Measurements from ENCODE around the gene FREM1.

The FREM1 gene

DNA sequence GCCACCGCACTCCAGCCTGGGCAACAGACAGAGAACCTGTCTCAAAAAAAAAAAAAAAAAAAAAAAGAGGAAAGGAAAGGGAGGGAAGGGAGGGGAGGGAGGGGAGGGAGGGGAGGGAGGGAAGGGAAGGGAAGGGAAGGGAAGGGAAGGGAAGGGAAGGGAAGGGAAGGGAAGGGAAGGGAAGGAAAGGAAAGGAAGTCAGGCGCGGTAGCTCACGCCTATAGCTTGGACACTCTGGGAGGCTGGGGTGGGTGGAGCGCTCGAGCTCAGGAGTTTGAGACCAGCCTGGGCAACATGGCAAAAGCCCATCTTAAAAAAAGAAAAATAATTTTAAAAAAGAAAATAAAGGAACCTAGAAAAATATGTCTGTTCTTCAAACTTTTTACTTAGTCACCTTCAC, 131.7 kb downstream of the FREM1 start:
- Histone ChIP-seq H3K4me1 (ENCODE audit: control insufficient read depth, insufficient read depth, low read length) (no peaks in the 10 kb centered on the region), H3K27me3 (ENCODE audit: control insufficient read depth, insufficient read depth, low read length, poor library complexity, severe bottlenecking) (no peaks in the 10 kb centered on the region), H3K36me3 (ENCODE audit: control insufficient read depth, insufficient read depth, low read length) (no peaks in the 10 kb centered on the region), H3K27ac (ENCODE audit: insufficient read depth, low read depth, low read length, poor library complexity, severe bottlenecking) (no peak overlapping the region), H3K9me3 (ENCODE audit: control insufficient read depth, low read length) (no peaks in the 10 kb centered on the region), H3K4me3 (ENCODE audit: insufficient read depth, low read depth, low read length) (no peak overlapping the region)
- 95 to 98% methylated on average over 4 of the region's 6 CpGs for WGBS, 2 experiments

DNA sequence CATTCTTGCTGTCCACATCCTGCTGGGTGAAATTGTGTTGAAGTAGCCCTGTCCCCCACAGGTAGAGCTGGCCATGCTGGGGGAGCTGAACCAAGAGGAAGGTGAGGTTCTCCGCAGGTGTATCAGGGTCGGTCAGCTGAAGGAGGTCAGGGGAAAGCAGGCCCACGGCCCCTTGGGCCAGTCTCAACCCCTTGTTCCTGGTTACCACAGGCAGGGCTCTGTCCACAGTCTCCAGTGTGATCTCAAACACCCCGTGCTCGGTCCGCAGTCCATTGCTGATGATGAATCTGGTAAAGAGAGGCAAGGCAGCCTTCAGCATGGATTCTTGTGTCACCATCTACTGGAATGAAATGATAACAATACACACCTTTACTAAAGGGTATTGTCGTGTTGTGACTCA, 134.3 kb downstream of the FREM1 start:
- no peaks in the 10 kb centered on the region for H3K9me3 ChIP-seq (ENCODE audit: control insufficient read depth, low read length)

DNA sequence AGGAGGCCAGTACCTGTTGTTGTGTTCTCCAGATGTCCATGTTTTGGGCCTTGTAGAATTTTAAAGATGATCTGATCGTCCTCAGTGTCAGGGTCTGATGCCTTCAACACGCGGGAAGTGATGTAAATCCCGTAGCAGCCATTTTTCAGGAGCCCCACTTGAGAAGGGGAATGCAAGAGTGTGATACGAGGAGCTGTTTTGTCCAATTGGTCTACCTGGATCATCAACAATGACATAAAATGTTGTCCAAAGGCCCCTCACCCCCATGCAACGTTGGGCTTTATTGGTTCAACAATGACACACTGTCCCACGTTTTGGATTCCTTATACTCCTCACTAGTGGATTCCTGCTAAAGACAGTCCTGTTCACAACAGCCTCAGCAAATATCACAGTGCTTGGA, 139.6 kb downstream of the FREM1 start:
- H3K9me3 ChIP-seq (ENCODE audit: control insufficient read depth, low read length), result no peaks in the 10 kb centered on the region
- no peaks in the 10 kb centered on the region for H3K36me3 ChIP-seq (ENCODE audit: control insufficient read depth, insufficient read depth, low read length)
- no peaks in the 10 kb centered on the region for H3K4me1 ChIP-seq (ENCODE audit: control insufficient read depth, insufficient read depth, low read length)
- H3K27ac ChIP-seq (ENCODE audit: insufficient read depth, low read depth, low read length, poor library complexity, severe bottlenecking), result no peak overlapping the region
- 89 to 92% methylated on average over 7 of the region's 7 CpGs for WGBS, 2 experiments
- H3K4me3 ChIP-seq (ENCODE audit: insufficient read depth, low read depth, low read length), result no peak overlapping the region
- H3K27me3 ChIP-seq (ENCODE audit: control insufficient read depth, insufficient read depth, low read length, poor library complexity, severe bottlenecking), result no peaks in the 10 kb centered on the region

More for the DNA sequence above, 134.3 kb downstream of the FREM1 start:
- H3K4me3 ChIP-seq (ENCODE audit: insufficient read depth, low read depth, low read length), result no peak overlapping the region
- H3K36me3 ChIP-seq (ENCODE audit: control insufficient read depth, insufficient read depth, low read length), result no peaks in the 10 kb centered on the region
- H3K4me1 ChIP-seq (ENCODE audit: control insufficient read depth, insufficient read depth, low read length), result no peaks in the 10 kb centered on the region
- H3K27me3 ChIP-seq (ENCODE audit: control insufficient read depth, insufficient read depth, low read length, poor library complexity, severe bottlenecking), result no peaks in the 10 kb centered on the region
- WGBS, 2 experiments, result 88 to 90% methylated on average over 7 of the region's 7 CpGs
- no peak overlapping the region for H3K27ac ChIP-seq (ENCODE audit: insufficient read depth, low read depth, low read length, poor library complexity, severe bottlenecking)

DNA sequence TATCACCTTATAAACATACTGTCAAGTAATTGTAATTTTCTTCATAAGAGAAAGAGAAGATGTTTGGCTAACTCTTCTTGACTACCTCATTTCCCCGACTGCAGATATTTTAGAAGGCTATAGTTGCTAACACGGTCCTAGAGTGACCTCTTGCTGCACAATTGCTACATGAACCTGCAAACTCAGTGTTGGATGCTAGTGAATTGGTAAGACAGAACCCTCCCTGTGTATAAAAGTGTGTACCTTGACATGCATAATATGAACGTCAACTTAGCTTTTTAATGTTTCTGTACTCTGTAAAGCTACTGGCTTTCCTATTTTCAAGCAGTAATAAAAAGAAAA, 141.0 kb downstream of the FREM1 start:
- 44 to 52% methylated on average over 3 of the region's 3 CpGs for WGBS, 2 experiments
- H3K4me3 ChIP-seq (ENCODE audit: insufficient read depth, low read depth, low read length), result no peak overlapping the region
- H3K27me3 ChIP-seq (ENCODE audit: control insufficient read depth, insufficient read depth, low read length, poor library complexity, severe bottlenecking), result no peaks in the 10 kb centered on the region
- no peaks in the 10 kb centered on the region for H3K9me3 ChIP-seq (ENCODE audit: control insufficient read depth, low read length)
- no peaks in the 10 kb centered on the region for H3K36me3 ChIP-seq (ENCODE audit: control insufficient read depth, insufficient read depth, low read length)
- no peaks in the 10 kb centered on the region for H3K4me1 ChIP-seq (ENCODE audit: control insufficient read depth, insufficient read depth, low read length)
- H3K27ac ChIP-seq (ENCODE audit: insufficient read depth, low read depth, low read length, poor library complexity, severe bottlenecking), result no peak overlapping the region

DNA sequence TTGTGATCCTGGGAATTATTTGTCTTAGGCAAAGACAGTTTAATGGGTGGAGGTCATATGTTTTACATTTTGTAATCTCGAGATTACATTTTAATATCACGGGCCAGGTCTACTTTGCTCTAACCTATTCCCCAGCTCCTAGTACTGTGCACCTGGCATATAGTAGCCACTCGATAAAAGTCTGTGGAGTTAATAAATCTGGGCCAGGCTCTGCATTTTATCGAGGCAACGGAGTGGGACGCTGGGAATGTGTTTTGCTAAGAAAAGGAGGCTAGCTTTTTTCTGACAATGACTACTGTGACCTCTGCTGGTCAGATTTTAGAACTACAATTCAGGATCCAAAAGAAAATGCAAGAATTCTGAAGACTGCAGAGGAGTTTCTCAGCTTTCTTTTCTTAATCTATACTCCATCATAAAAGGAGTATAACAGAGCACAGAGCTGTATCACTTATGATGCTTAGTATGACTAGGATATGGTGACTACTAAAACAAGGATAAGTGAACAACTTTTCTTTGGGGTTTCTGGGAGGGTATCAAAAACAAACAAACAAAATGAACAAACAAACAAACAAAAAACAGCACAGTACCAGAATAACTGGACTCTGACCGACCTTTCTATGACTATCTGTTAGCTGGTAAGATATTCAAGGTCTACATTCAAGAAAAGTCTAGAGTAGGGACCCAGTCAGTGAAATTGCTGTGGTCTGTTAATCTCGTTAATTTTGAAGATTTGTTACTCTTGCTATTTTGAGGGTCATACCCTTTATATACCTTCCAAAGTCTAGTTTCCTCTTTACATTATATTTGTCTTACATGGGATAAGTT, 141.6 kb downstream of the FREM1 start:
- Histone ChIP-seq H3K27ac (ENCODE audit: insufficient read depth, low read depth, low read length, poor library complexity, severe bottlenecking) (no peak overlapping the region), H3K27me3 (ENCODE audit: control insufficient read depth, insufficient read depth, low read length, poor library complexity, severe bottlenecking) (no peaks in the 10 kb centered on the region), H3K4me1 (ENCODE audit: control insufficient read depth, insufficient read depth, low read length) (no peaks in the 10 kb centered on the region), H3K4me3 (ENCODE audit: insufficient read depth, low read depth, low read length) (no peak overlapping the region), H3K36me3 (ENCODE audit: control insufficient read depth, insufficient read depth, low read length) (no peaks in the 10 kb centered on the region), H3K9me3 (ENCODE audit: control insufficient read depth, low read length) (no peaks in the 10 kb centered on the region)
- WGBS, 2 experiments, result 34 to 48% methylated on average over 7 to 8 of the region's 8 CpGs

DNA sequence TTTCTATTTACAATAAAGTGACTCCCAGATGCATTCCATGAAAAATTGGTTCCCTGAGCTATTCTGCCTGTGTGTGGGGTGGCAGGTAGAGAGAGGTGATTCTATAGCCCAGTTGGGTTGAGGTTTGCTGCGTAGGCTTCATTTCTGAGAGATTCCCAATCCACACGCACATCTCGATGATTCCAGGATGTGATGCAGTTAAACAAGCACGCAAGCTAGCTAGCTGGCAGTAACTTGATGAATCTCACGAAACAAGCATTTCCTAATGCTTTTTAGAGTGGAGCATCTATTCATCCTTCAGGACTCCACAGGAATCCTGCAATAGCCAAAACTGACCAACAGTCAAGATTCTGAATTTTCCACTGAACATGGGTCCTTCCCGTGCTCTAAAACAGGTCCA, 143.9 kb downstream of the FREM1 start:
- WGBS, 2 experiments, result 93 to 94% methylated on average over 6 of the region's 6 CpGs
- H3K27me3 ChIP-seq (ENCODE audit: control insufficient read depth, insufficient read depth, low read length, poor library complexity, severe bottlenecking), result no peaks in the 10 kb centered on the region
- H3K4me1 ChIP-seq (ENCODE audit: control insufficient read depth, insufficient read depth, low read length), result no peaks in the 10 kb centered on the region

DNA sequence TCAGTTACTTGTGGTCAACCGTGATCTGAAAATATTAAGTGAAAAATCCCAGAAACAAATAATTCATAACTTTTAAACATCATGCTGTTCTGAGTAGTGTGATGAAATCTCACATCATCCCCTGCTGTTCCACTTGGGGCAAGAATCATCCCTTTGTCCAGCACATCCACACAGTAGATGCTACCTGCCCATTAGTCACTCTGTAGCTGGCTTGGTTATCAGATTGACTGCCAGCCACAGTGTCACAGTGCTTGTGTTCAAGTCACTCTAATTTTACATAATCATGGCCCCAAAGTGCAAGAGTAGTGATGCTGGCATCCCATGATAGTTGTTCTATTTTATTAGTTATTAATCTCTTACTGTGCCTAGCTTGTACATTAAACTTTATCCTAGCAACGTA, 148.6 kb downstream of the FREM1 start:
- H3K4me3 ChIP-seq (ENCODE audit: insufficient read depth, low read depth, low read length), result no peak overlapping the region
- no peaks in the 10 kb centered on the region for H3K4me1 ChIP-seq (ENCODE audit: control insufficient read depth, insufficient read depth, low read length)
- H3K27ac ChIP-seq (ENCODE audit: insufficient read depth, low read depth, low read length, poor library complexity, severe bottlenecking), result no peak overlapping the region
- 90 to 95% methylated on average over 2 of the region's 2 CpGs for WGBS, 2 experiments
- H3K36me3 ChIP-seq (ENCODE audit: control insufficient read depth, insufficient read depth, low read length), result no peaks in the 10 kb centered on the region
- H3K9me3 ChIP-seq (ENCODE audit: control insufficient read depth, low read length), result no peaks in the 10 kb centered on the region
- H3K27me3 ChIP-seq (ENCODE audit: control insufficient read depth, insufficient read depth, low read length, poor library complexity, severe bottlenecking), result no peaks in the 10 kb centered on the region

More for the DNA sequence above, 143.9 kb downstream of the FREM1 start:
- Histone ChIP-seq H3K9me3 (ENCODE audit: control insufficient read depth, low read length) (no peaks in the 10 kb centered on the region), H3K27ac (ENCODE audit: insufficient read depth, low read depth, low read length, poor library complexity, severe bottlenecking) (no peak overlapping the region), H3K4me3 (ENCODE audit: insufficient read depth, low read depth, low read length) (no peak overlapping the region), H3K36me3 (ENCODE audit: control insufficient read depth, insufficient read depth, low read length) (no peaks in the 10 kb centered on the region)

DNA sequence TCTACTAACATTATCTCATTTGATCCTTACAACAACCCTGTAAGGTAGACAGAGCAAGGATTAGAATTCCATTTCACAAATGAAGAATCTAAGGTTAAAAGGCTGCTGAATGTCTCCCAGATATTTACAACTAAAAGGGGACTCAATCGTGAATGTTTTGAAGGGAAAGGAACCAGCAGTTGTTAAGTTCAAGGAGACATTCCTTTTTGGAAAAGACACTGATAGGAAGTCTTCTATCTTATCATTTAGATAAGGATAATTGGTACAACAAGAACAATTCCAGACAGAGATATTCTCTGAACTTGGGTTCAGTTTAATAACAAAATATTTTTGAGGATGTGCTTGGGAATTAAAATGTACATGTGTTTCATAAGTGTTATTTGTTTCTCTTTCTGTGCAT, 150.2 kb downstream of the FREM1 start:
- Histone ChIP-seq H3K27ac (ENCODE audit: insufficient read depth, low read depth, low read length, poor library complexity, severe bottlenecking) (no peak overlapping the region), H3K9me3 (ENCODE audit: control insufficient read depth, low read length) (no peaks in the 10 kb centered on the region), H3K27me3 (ENCODE audit: control insufficient read depth, insufficient read depth, low read length, poor library complexity, severe bottlenecking) (no peaks in the 10 kb centered on the region), H3K4me1 (ENCODE audit: control insufficient read depth, insufficient read depth, low read length) (no peaks in the 10 kb centered on the region), H3K4me3 (ENCODE audit: insufficient read depth, low read depth, low read length) (no peak overlapping the region), H3K36me3 (ENCODE audit: control insufficient read depth, insufficient read depth, low read length) (no peaks in the 10 kb centered on the region)
- 0% methylated on average over 1 of the region's 1 CpG; no CpG with 5 or more reads in 1 of the 2 experiments for WGBS, 2 experiments

DNA sequence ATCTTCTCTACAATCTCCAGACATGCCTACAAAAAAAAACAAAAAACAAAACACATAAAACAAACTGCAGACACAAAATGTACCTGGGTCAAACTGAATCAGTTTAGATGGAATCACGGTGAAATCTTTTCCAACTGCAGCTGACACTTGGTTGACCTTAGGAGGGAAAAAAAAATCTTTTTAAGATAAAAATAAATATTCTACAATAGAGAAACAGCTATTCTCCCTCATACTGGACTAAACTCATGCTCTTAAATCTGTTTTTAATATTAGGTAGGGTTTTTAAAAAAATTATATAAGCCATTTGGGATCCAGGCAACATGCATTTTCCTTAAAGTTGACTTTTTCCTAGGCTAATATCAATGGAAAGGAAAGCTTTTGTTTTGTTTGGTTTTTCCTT, 153.9 kb downstream of the FREM1 start:
- WGBS, 2 experiments, result 100% methylated on average over 1 of the region's 1 CpG; no CpG with 5 or more reads in 1 of the 2 experiments
- H3K4me1 ChIP-seq (ENCODE audit: control insufficient read depth, insufficient read depth, low read length), result no peaks in the 10 kb centered on the region
- no peak overlapping the region for H3K27ac ChIP-seq (ENCODE audit: insufficient read depth, low read depth, low read length, poor library complexity, severe bottlenecking)
- no peak overlapping the region for H3K4me3 ChIP-seq (ENCODE audit: insufficient read depth, low read depth, low read length)
- no peaks in the 10 kb centered on the region for H3K27me3 ChIP-seq (ENCODE audit: control insufficient read depth, insufficient read depth, low read length, poor library complexity, severe bottlenecking)
- H3K9me3 ChIP-seq (ENCODE audit: control insufficient read depth, low read length), result no peaks in the 10 kb centered on the region
- no peaks in the 10 kb centered on the region for H3K36me3 ChIP-seq (ENCODE audit: control insufficient read depth, insufficient read depth, low read length)

DNA sequence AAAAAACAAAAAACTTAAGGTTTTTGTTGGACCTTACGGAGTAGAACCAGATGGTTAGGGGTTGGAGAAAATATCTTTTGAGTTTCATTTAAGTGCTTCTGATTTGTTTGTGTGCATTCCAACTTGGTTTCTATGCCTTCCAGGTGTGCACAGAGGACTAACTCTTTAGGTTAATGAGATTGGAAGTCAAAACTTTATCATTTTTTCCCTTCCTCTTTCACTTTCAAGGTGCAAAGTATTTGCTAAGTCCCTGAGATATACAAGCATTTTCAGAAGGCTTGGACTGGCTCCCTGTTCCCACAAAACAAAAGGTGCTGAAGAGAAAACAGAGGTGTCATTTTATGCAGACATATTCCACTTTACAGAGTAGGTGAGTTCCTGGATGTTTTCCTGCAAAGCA, 157.4 kb downstream of the FREM1 start:
- Histone ChIP-seq H3K27me3 (ENCODE audit: control insufficient read depth, insufficient read depth, low read length, poor library complexity, severe bottlenecking) (no peaks in the 10 kb centered on the region), H3K36me3 (ENCODE audit: control insufficient read depth, insufficient read depth, low read length) (no peaks in the 10 kb centered on the region), H3K4me3 (ENCODE audit: insufficient read depth, low read depth, low read length) (no peak overlapping the region), H3K27ac (ENCODE audit: insufficient read depth, low read depth, low read length, poor library complexity, severe bottlenecking) (no peak overlapping the region), H3K9me3 (ENCODE audit: control insufficient read depth, low read length) (no peaks in the 10 kb centered on the region), H3K4me1 (ENCODE audit: control insufficient read depth, insufficient read depth, low read length) (no peaks in the 10 kb centered on the region)
- WGBS, 2 experiments, result 88 to 100% methylated on average over 1 of the region's 1 CpG

Data from ectodermal cell (in vitro differentiated cells).